Adipocyte (in vitro differentiated cells): ENCODE results near the gene RRH.
A peak's percentile ranks its signal among the peaks of the same experiment; 100 is the strongest.

Source experiments
- DNase-seq: peaks from one replicate; pipeline ENCODE4 v3.0.0-alpha.2; 2015; ENCODE audit warnings: low read depth
- H3K27me3 ChIP-seq: replicated peaks from 2 replicates; pipeline ENCODE4 v1.7.0; 2013; ENCODE audit warnings: mild to moderate bottlenecking, low read length, moderate library complexity; ENCODE audit not compliant: control insufficient read depth, insufficient read depth
- H3K36me3 ChIP-seq: 2 replicates; pipeline ENCODE4 v1.7.0; 2013; ENCODE audit warnings: low read length, mild to moderate bottlenecking, moderate library complexity; ENCODE audit not compliant: control insufficient read depth, insufficient read depth, severe bottlenecking
- H3K4me1 ChIP-seq: 2 replicates; pipeline ENCODE4 v1.7.0; 2013; ENCODE audit warnings: mild to moderate bottlenecking, low read length, moderate library complexity; ENCODE audit not compliant: control insufficient read depth, insufficient read depth
- H3K4me3 ChIP-seq: 2 replicates; pipeline ENCODE4 v1.7.0; 2013; ENCODE audit warnings: mild to moderate bottlenecking, low read length, moderate library complexity
- H3K9ac ChIP-seq: 2 replicates; pipeline ENCODE4 v1.7.0; 2013; ENCODE audit warnings: mild to moderate bottlenecking, low read length, moderate library complexity
- H3K9me3 ChIP-seq: 2 replicates; pipeline ENCODE4 v1.7.0; 2013; ENCODE audit warnings: mild to moderate bottlenecking, low read length, moderate library complexity; ENCODE audit not compliant: control insufficient read depth

Gene RRH

DNA sequence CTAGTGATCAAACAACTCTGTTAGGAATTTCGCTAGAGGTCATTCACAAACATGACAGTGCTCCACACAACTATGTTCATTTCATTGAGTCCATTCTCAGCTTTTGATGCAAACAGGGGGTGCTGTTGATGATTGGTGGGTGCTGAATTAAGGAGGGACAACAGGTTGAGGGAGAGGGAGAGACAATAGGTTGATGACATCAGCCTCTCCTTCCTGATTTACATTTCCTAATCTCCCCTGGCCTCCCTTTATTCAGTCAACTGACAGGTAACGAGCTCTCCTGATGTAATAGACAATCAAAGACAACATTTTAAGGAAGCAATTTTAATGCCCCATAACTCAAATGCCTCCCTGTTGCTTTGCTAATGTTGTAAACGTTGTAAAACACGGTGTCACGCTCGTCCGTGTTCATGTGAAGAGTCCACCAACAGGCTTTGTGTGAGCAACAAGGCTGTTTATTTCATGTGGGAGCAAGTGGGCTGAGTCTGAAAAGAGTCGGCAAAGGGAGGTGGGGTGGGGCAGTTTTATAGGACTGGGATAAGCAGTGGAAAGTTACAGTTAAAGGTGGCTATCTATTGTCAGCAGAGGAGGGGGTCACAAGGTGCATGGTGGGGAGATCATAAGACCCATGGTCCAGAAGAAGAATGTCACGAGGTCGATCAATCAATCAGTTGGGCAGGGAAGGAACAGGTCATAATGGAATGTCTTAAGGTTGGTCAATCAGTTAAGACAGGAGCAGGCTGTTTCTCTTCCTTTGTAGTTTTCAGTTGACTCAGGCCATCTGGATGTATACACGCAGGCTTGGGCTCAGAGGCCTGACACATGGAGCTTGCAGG lies 17.0 kb upstream of the RRH start:
- Histone ChIP-seq H3K9me3 (no peaks in the 10 kb centered on the region), H3K27me3 (no peaks in the 10 kb centered on the region), H3K4me3 (no peak overlapping the region), H3K4me1 (peaks cover 4% of the 10 kb centered on the region), H3K36me3 (no peaks in the 10 kb centered on the region), H3K9ac (no peak overlapping the region)
- DNase-seq, result no peak

DNA sequence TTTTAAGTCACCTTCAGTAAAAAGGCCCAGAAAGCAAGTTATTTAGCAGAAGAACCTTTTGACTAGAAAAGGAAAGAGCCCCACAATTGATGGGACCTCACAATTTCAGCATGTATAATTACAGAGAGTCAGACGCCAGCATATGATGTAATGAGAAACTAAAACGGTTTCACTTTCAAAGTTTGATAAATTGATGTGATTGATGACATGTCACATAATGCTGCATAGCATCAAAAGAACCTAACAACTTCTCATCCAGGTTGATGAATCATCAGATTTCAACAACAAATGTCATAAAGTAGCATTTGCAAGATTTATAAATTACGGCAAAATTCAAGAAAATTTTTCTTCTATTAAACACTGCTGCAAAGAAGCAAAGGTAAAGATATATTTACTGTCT lies 16.1 kb upstream of the RRH start:
- Histone ChIP-seq H3K9me3 (no peaks in the 10 kb centered on the region), H3K4me1 (peaks cover 10% of the 10 kb centered on the region), H3K9ac (no peak overlapping the region), H3K27me3 (no peaks in the 10 kb centered on the region), H3K4me3 (no peak overlapping the region), H3K36me3 (no peaks in the 10 kb centered on the region)
- DNase-seq, result no peak

DNA sequence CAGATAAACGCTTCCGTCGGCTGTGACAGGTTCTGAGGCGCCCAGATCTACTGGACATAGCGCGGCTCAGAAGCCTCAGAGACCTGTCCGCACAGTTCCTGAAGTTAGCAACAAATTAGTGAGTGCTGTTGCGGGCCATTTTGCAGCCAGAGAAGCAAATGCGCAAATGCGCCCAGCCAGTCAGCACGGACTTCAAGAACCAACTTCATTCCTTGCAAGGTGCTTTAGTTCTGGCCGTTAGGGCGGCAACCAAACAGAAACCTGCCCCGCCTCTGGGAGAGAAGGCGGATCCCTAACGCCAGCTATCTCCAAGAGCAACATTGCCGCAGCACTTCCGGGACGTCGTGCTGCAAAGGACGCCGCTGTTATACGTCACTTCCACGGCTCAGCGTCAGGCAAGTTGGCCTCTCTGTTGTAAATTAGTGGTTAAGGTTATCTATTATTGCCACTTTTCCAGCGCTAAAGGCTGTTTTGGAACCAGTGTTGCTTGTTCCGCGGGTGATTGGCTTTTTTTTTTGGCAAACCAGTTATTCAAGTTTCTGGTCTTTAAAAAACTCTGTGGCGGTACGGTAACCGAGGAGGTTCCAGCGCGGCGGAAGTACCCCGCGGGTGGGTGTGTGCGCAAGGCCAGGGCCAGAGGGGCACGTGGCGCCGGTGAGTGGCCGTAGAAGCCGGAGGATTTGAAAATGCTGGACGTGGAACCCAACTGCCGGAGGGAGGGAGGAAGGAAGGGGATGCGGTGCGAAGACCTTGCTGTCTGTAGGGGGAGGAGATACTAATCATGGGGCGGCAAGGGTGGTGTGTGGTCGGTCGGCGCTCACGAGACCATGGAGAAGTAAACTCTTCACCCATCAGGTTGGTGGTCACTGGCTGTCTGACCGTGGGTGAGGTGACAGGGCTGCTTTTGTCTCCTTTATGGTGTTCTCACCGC lies 12.4 kb upstream of the RRH start, which contains the start of gene GAR1:
Gene GAR1, plus strand, starts transcription at position 612 of the 931 bp plus-strand sequence. CDS start 403 bp downstream, outside the sequence.
- peak within 1 kb of the TSS; percentile 97 for H3K9ac ChIP-seq
- peak; percentile 96 for DNase-seq
- peak within 1 kb of the TSS; percentile 100 for H3K4me3 ChIP-seq

DNA sequence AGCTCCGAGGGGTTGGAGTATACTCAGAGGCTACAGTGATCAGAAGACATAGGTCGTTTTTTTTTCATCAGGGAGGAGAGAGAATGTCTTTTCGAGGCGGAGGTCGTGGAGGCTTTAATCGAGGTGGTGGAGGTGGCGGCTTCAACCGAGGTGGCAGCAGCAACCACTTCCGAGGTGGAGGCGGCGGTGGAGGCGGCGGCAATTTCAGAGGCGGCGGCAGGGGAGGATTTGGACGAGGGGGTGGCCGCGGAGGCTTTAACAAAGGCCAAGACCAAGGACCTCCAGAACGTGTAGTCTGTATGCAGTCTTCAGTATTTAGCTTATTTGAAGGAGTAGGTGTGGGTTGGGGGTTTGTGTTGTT lies 11.7 kb upstream of the RRH start:
- Histone ChIP-seq H3K36me3 (peaks cover 9% of the 10 kb centered on the region), H3K9ac (peak overlapping the region; percentile 97), H3K4me3 (peak overlapping the region; percentile 100), H3K4me1 (peaks cover 21% of the 10 kb centered on the region), H3K9me3 (no peaks in the 10 kb centered on the region), H3K27me3 (no peaks in the 10 kb centered on the region)
- peak; percentile 43 for DNase-seq

More for the DNA sequence above, 12.4 kb upstream of the RRH start, which contains the start of gene GAR1:
- peaks cover 9% of the 10 kb centered on the region for H3K36me3 ChIP-seq
- H3K4me1 ChIP-seq, result peaks cover 18% of the 10 kb centered on the region
- no peaks in the 10 kb centered on the region for H3K9me3 ChIP-seq
- no peaks in the 10 kb centered on the region for H3K27me3 ChIP-seq

DNA sequence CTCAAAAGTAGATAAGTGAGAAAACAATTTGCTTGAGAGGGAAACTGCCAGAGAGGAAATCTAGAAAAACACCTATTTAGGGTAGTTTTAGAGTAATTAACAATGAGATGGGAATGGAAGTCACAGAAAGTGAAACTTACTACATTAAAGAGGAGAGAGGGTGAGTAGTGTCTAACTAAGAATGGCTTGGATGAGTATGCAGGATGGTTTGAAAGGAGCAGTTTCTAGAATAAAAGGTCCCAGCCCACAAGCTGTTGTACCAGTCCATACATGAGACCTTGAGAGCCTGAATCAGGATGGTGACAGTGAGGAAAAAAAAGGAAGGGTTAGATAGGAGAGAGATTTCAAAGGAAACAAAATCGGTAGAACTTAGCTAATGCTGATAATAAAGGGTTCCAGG lies 10.9 kb upstream of the RRH start:
- peak overlapping the region; percentile 97 for H3K9ac ChIP-seq
- H3K27me3 ChIP-seq, result no peaks in the 10 kb centered on the region
- H3K4me1 ChIP-seq, result peaks cover 22% of the 10 kb centered on the region
- H3K36me3 ChIP-seq, result peaks cover 14% of the 10 kb centered on the region
- H3K9me3 ChIP-seq, result no peaks in the 10 kb centered on the region
- DNase-seq, result no peak
- H3K4me3 ChIP-seq, result peak overlapping the region; percentile 100

DNA sequence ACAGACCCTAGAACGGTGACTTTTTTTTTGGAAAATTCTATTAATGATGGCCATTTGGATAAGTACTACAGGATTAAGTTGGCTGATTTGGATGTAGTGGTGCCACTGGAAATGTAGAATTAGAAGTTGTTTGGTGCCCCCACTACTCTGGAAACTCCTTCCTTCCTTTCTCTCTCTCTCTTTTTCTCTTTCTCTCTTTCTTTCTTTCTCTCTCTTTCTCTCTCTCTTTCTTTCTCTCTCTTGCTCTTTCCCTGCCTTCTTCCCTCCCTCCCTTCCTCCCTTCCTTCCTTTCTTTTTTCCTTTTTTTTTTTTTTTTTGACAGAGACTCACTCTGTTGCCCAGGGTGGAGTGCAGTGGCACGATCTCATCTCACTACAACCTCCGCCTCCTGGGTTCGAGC lies 9.5 kb upstream of the RRH start:
- peaks cover 22% of the 10 kb centered on the region for H3K4me1 ChIP-seq
- no peaks in the 10 kb centered on the region for H3K27me3 ChIP-seq
- DNase-seq, result no peak
- peaks cover 27% of the 10 kb centered on the region for H3K36me3 ChIP-seq
- H3K4me3 ChIP-seq, result no peak overlapping the region
- H3K9me3 ChIP-seq, result no peaks in the 10 kb centered on the region
- H3K9ac ChIP-seq, result no peak overlapping the region

DNA sequence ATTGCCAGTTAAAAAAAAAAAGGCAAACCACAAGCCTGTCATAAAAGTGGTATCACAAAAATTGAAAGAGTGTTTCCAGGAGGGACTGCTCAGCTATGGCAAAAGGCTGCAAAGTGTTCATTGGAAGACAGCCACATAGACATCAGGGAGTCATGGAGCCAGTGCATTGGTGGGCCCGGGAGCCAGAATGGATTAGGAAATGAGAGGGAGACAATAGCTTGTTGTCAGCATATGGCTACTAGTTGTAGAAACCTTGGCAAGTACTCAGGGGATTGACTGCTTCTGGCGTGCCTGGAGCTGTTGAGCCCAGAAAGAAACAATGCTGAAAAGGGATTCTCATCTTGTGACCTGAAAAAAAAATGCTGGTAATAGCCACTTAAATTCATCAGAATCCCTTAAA lies 7.2 kb upstream of the RRH start:
- no peak for DNase-seq
- Histone ChIP-seq H3K27me3 (no peaks in the 10 kb centered on the region), H3K9ac (no peak overlapping the region), H3K36me3 (peaks cover 49% of the 10 kb centered on the region), H3K4me1 (peaks cover 22% of the 10 kb centered on the region), H3K4me3 (no peak overlapping the region), H3K9me3 (no peaks in the 10 kb centered on the region)

DNA sequence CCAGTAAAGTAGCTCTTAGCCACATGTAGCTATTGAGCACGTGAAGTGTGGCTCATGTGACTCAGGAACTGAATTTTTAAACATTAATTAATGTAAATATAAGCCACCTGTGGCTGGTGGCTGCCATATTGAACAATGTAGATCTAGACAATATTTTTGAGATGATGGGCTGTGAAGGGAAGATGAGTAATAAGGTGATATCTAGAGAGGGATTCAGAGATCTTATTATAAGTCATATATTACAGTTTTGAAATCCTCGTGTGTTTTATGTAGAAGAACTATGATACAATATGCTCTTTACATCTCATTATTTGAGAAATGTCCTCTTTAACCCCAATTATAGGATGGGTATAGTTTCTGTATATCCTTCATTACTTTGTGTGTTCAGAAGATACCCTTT lies 6.6 kb upstream of the RRH start:
- Histone ChIP-seq H3K9me3 (no peaks in the 10 kb centered on the region), H3K4me3 (no peak overlapping the region), H3K4me1 (peaks cover 21% of the 10 kb centered on the region), H3K27me3 (no peaks in the 10 kb centered on the region), H3K9ac (peak overlapping the region; percentile 24), H3K36me3 (peaks cover 50% of the 10 kb centered on the region)
- no peak for DNase-seq

DNA sequence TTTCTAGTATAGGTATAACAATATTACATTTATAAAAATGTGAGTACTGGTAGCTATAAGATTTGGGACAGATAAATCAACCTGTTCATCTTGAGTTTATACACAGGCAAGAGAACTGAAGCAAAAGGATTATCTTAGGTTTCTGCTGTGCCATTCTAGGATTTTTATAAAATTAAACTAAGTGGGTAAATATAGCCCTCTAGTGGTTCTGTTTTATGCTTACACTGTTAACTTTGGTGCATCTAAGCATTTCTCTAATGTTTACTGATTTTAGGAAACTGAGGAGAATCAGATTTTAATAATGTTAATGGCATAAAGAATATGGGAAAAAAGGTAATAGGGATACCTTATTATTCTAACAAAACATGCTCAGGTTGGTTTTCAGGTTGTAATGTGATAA lies 1.1 kb upstream of the RRH start:
- no peaks in the 10 kb centered on the region for H3K27me3 ChIP-seq
- no peak overlapping the region for H3K4me3 ChIP-seq
- peaks cover 4% of the 10 kb centered on the region for H3K4me1 ChIP-seq
- no peak overlapping the region for H3K9ac ChIP-seq
- no peaks in the 10 kb centered on the region for H3K9me3 ChIP-seq
- H3K36me3 ChIP-seq, result peaks cover 37% of the 10 kb centered on the region
- DNase-seq, result peak; percentile 75

DNA sequence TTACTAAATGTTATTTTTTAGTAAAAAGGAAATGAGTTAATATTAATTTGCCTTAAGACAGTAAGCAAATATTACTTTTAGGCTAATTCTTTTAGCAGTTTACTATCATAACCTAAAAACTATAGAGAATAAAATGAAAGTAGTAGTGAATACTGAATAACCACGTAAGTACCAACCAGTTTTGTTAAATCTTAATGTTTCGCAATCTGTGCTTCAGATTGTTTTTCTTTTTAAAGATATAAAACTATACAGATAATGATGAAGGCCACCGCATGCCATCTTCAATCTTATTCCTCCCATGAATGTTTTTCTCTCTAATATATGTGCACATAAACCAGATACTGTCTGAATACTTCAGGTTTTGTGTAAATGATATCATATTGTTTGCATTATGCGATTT lies 6.0 kb downstream of the RRH start:
- Histone ChIP-seq H3K4me1 (no peaks in the 10 kb centered on the region), H3K36me3 (no peaks in the 10 kb centered on the region), H3K9me3 (no peaks in the 10 kb centered on the region), H3K27me3 (no peaks in the 10 kb centered on the region), H3K9ac (no peak overlapping the region), H3K4me3 (no peak overlapping the region)
- no peak for DNase-seq

DNA sequence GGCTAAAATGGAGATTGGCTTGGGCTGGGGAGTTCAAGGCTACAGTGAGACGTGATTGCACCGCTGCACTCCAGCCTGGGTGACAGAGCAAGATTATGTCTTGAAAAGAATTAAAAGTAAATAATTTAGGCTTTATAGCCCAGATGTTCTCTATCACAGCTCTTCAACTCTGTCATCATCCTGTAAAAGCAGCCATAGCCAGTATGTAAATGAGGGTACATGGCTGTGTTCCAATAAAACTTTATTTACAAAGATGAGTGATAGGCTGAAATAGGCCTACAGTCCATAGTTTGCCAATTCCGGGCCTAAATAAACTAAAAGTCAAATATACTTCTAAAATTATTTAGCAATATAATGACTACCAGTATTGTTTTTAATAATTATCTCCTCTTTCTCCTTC lies 9.2 kb downstream of the RRH start:
- no peaks in the 10 kb centered on the region for H3K36me3 ChIP-seq
- no peak overlapping the region for H3K4me3 ChIP-seq
- no peaks in the 10 kb centered on the region for H3K9me3 ChIP-seq
- no peak for DNase-seq
- no peak overlapping the region for H3K9ac ChIP-seq
- no peaks in the 10 kb centered on the region for H3K4me1 ChIP-seq
- H3K27me3 ChIP-seq, result no peaks in the 10 kb centered on the region
